GM12874 (cell line): Measurements from ENCODE around the gene ATG4C.

ENCODE experiments used
- CTCF ChIP-seq: IDR thresholded peaks from 2 replicates; pipeline ENCODE4 v1.5.1; 2011; ENCODE audit warnings: low read depth, mild to moderate bottlenecking, control low read depth, low read length, moderate library complexity; ENCODE audit not compliant: insufficient read depth

ATG4C gene

GRCh38 chr1:62904856-62905225 is 120.9 kb downstream of the ATG4C start:
- no peak for TF ChIP-seq CTCF

GRCh38 chr1:62905309-62905708 is 121.4 kb downstream of the ATG4C start:
- TF ChIP-seq CTCF: no peak

- no peak for TF ChIP-seq CTCF
These were observed 121.9 kb downstream of the ATG4C start for GRCh38 chr1:62905872-62906271.

GRCh38 chr1:62906428-62906886 is 122.5 kb downstream of the ATG4C start:
- peak; percentile 38; the same call in 1 of the 2 replicates for TF ChIP-seq CTCF

- no peak for TF ChIP-seq CTCF
These were observed 124.3 kb downstream of the ATG4C start for GRCh38 chr1:62908168-62908695.

- peak; percentile 62 for TF ChIP-seq CTCF
These were observed 128.2 kb downstream of the ATG4C start for GRCh38 chr1:62912028-62912638.
